H1 (cell line): Measurements from ENCODE around the gene IARS2. TPM values are rescaled to one million over a fixed set of nuclear protein-coding genes. Genes with fewer than 3 reads are reported as not detected.

Experiments used
- ASH2L ChIP-seq: fragments of 200-600, 300-600 bp; sonication (generic); IDR thresholded peaks from one replicate; pipeline ENCODE4 v1.7.1; 2017; ENCODE audit warnings: low read length
- CBX8 ChIP-seq: fragments of 300-800, 300-1000 bp; sonication (generic); IDR thresholded peaks from 2 replicates; pipeline ENCODE4 v1.7.1; 2016; ENCODE audit warnings: low read depth, low read length, borderline replicate concordance
- CTBP2 ChIP-seq: IDR thresholded peaks from 2 replicates; pipeline ENCODE4 v1.7.0; 2011; ENCODE audit warnings: borderline replicate concordance, mild to moderate bottlenecking, moderate library complexity, mixed read lengths, low read length; ENCODE audit not compliant: insufficient read depth, insufficient read length
- HDAC2 ChIP-seq, 2 experiments: fragments of 300-600 bp in 1 of 2; sonication (generic) in 1 of 2; IDR thresholded peaks; 2 replicates each; pipeline ENCODE4 v1.6.1; 2011 to 2012; ENCODE audit warnings: low read depth in 2 of 2, low read length in 2 of 2, mild to moderate bottlenecking in 2 of 2, moderate library complexity in 2 of 2, borderline replicate concordance in 1 of 2, inconsistent platforms in 1 of 2
- NRF1 ChIP-seq: IDR thresholded peaks from 2 replicates; pipeline ENCODE4 v1.6.1; 2011; ENCODE audit warnings: mild to moderate bottlenecking, low read depth, low read length, improper control_type of control experiment
- POU5F1 ChIP-seq: IDR thresholded peaks from 2 replicates; pipeline ENCODE4 v1.6.1; 2011; ENCODE audit warnings: low read depth, mild to moderate bottlenecking, low read length, moderate library complexity
- SIX5 ChIP-seq: IDR thresholded peaks from 2 replicates; pipeline ENCODE4 v1.6.1; 2011; ENCODE audit warnings: mild to moderate bottlenecking, low read depth, low read length
- SUZ12 ChIP-seq: fragments of 200-600 bp; sonication (generic); IDR thresholded peaks from 2 replicates; pipeline ENCODE4 v1.6.1; 2012; ENCODE audit warnings: mild to moderate bottlenecking, inconsistent platforms, low read length, moderate library complexity, mixed read lengths
- TBP ChIP-seq: IDR thresholded peaks from 2 replicates; pipeline ENCODE4 v1.6.1; 2011; ENCODE audit warnings: low read depth, low read length, improper control_type of control experiment
- TCF12 ChIP-seq: IDR thresholded peaks from 2 replicates; pipeline ENCODE4 v1.6.1; 2011; ENCODE audit warnings: low read depth, mild to moderate bottlenecking, low read length
- ZNF274 ChIP-seq: IDR thresholded peaks from 2 replicates; pipeline ENCODE4 v1.7.0; 2012; ENCODE audit warnings: low read length, borderline replicate concordance; ENCODE audit errors: extremely low read depth
- polyA plus RNA-seq, 7 experiments: library from polyadenylated mRNA; depleted of rRNA in 3 of 7; stranded (reverse) in 5 of 7; unstranded in 2 of 7; fragments of >200 nt in 5 of 7; fragments of 200-250 nt in 2 of 7; gene quantifications; 1 replicate in 5 of 7; 2 replicates in 1 of 7; 4 replicates in 1 of 7; pipeline versions ENCODE4 v1.2.1 to v1.2.3, GENCODE V29; 2011 to 2013; ENCODE audit warnings: missing spikeins in 2 of 7, mixed read lengths in 2 of 7
- total RNA-seq: library from RNA; stranded (reverse); fragmentation: NEBNext Ultra II Directional; extraction: Animal tissue kit (Norgen Biotek cat#: 25700); gene quantifications from 2 replicates; pipeline ENCODE4 v1.2.1, GENCODE V29; 2021
- TF ChIP-seq, protein P1 (sequence below): fragments of 300-600 bp; sonication (generic); IDR thresholded peaks from 2 replicates; pipeline ENCODE4 v1.7.1; 2012; ENCODE audit warnings: low read length, moderate library complexity, mild to moderate bottlenecking, inconsistent platforms; ENCODE audit not compliant: insufficient replicate concordance

IARS2 gene
- total and polyA plus RNA-seq, 2 of the 8 experiments (the other 6 are each of a cell fraction or from before 2014, with no cell fraction given) = 15.0 to 69.8 TPM

DNA sequence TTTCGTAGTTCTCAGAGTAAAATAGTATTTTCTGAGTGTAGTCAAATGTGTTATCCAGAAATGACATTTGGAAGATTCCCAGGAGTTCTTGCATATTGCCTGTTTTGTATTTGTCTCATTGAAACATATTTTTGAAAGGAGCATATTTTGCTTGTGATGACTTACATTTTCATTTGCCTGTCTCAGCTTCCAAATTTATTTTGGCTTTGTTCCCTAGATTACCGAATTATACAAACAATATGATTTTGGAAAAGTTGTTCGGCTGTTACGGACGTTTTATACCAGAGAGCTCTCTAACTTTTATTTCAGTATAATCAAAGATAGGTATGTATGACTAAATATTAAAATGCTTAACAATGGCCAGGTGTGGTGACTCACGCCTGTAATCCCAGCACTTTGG, 46.0 kb downstream of the IARS2 start (continued):
- TF ChIP-seq, protein P1, sequence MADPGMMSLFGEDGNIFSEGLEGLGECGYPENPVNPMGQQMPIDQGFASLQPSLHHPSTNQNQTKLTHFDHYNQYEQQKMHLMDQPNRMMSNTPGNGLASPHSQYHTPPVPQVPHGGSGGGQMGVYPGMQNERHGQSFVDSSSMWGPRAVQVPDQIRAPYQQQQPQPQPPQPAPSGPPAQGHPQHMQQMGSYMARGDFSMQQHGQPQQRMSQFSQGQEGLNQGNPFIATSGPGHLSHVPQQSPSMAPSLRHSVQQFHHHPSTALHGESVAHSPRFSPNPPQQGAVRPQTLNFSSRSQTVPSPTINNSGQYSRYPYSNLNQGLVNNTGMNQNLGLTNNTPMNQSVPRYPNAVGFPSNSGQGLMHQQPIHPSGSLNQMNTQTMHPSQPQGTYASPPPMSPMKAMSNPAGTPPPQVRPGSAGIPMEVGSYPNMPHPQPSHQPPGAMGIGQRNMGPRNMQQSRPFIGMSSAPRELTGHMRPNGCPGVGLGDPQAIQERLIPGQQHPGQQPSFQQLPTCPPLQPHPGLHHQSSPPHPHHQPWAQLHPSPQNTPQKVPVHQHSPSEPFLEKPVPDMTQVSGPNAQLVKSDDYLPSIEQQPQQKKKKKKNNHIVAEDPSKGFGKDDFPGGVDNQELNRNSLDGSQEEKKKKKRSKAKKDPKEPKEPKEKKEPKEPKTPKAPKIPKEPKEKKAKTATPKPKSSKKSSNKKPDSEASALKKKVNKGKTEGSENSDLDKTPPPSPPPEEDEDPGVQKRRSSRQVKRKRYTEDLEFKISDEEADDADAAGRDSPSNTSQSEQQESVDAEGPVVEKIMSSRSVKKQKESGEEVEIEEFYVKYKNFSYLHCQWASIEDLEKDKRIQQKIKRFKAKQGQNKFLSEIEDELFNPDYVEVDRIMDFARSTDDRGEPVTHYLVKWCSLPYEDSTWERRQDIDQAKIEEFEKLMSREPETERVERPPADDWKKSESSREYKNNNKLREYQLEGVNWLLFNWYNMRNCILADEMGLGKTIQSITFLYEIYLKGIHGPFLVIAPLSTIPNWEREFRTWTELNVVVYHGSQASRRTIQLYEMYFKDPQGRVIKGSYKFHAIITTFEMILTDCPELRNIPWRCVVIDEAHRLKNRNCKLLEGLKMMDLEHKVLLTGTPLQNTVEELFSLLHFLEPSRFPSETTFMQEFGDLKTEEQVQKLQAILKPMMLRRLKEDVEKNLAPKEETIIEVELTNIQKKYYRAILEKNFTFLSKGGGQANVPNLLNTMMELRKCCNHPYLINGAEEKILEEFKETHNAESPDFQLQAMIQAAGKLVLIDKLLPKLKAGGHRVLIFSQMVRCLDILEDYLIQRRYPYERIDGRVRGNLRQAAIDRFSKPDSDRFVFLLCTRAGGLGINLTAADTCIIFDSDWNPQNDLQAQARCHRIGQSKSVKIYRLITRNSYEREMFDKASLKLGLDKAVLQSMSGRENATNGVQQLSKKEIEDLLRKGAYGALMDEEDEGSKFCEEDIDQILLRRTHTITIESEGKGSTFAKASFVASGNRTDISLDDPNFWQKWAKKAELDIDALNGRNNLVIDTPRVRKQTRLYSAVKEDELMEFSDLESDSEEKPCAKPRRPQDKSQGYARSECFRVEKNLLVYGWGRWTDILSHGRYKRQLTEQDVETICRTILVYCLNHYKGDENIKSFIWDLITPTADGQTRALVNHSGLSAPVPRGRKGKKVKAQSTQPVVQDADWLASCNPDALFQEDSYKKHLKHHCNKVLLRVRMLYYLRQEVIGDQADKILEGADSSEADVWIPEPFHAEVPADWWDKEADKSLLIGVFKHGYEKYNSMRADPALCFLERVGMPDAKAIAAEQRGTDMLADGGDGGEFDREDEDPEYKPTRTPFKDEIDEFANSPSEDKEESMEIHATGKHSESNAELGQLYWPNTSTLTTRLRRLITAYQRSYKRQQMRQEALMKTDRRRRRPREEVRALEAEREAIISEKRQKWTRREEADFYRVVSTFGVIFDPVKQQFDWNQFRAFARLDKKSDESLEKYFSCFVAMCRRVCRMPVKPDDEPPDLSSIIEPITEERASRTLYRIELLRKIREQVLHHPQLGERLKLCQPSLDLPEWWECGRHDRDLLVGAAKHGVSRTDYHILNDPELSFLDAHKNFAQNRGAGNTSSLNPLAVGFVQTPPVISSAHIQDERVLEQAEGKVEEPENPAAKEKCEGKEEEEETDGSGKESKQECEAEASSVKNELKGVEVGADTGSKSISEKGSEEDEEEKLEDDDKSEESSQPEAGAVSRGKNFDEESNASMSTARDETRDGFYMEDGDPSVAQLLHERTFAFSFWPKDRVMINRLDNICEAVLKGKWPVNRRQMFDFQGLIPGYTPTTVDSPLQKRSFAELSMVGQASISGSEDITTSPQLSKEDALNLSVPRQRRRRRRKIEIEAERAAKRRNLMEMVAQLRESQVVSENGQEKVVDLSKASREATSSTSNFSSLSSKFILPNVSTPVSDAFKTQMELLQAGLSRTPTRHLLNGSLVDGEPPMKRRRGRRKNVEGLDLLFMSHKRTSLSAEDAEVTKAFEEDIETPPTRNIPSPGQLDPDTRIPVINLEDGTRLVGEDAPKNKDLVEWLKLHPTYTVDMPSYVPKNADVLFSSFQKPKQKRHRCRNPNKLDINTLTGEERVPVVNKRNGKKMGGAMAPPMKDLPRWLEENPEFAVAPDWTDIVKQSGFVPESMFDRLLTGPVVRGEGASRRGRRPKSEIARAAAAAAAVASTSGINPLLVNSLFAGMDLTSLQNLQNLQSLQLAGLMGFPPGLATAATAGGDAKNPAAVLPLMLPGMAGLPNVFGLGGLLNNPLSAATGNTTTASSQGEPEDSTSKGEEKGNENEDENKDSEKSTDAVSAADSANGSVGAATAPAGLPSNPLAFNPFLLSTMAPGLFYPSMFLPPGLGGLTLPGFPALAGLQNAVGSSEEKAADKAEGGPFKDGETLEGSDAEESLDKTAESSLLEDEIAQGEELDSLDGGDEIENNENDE = no peak
- TF ChIP-seq CTBP2 (no peak), ZNF274 (no peak), SUZ12 (no peak), HDAC2 (IDR thresholded peaks at IDR 0.05; ENCODE audit: borderline replicate concordance in 1 of 2, low read depth in 2 of 2, low read length in 2 of 2) (no peak), TCF12 (no peak), SIX5 (no peak), NRF1 (no peak), POU5F1 (no peak), TBP (no peak), ASH2L (no peak), CBX8 (no peak)
